Activated B cell treated with CpG ODN at 0.5 μM for 24 hours (primary cell): ENCODE data around the gene EPHB2. TPM values are rescaled to one million over a fixed set of nuclear protein-coding genes. Genes with fewer than 3 reads are reported as not detected.

Source experiments
- ATAC-seq: fragments of 200-7000 bp; cut with Tn5 transposase; one replicate; pipeline ENCODE4 v1.10.0; 2021; ENCODE audit warnings: low read depth, mild to moderate bottlenecking, moderate library complexity
- CTCF ChIA-PET: fragments of 350-600 bp; sonication (Branson Sonifier 250); formaldehyde crosslinking; loops from one replicate; lab custom pipeline; 2021; ENCODE audit warnings: antibody characterized with exemption; lab: Charles Lee
- POLR2A ChIA-PET: fragments of 350-600 bp; sonication (Branson Sonifier 250); formaldehyde crosslinking; loops from one replicate; lab custom pipeline; 2021; ENCODE audit warnings: antibody characterized with exemption; lab: Charles Lee
- DNase-seq: peaks from one replicate; pipeline ENCODE4 v3.0.0; 2022
- H3K27ac Mint-ChIP-seq: one replicate; pipeline ENCODE4 v1.8.0; 2020; ENCODE audit warnings: mixed read lengths
- H3K27me3 Mint-ChIP-seq: one replicate; pipeline ENCODE4 v1.8.0; 2021; ENCODE audit warnings: mixed read lengths
- H3K36me3 Mint-ChIP-seq: one replicate; pipeline ENCODE4 v1.8.0; 2021; ENCODE audit warnings: low read depth, mixed read lengths
- H3K4me1 Mint-ChIP-seq: one replicate; pipeline ENCODE4 v1.8.0; 2021; ENCODE audit warnings: mixed read lengths
- H3K4me3 Mint-ChIP-seq: one replicate; pipeline ENCODE4 v1.8.0; 2020; ENCODE audit warnings: mild to moderate bottlenecking, mixed read lengths
- H3K9me3 Mint-ChIP-seq: one replicate; pipeline ENCODE4 v1.8.0; 2020; ENCODE audit warnings: mixed read lengths
- intact Hi-C: fragments of 100-400 bp; cut with micrococcal nuclease; formaldehyde crosslinking; loops from one replicate; pipeline ENCODE4 v1.15.1; 2024
- total RNA-seq: library from RNA; stranded (reverse); gene quantifications from 2 replicates; pipeline ENCODE4 v1.2.3, GENCODE V29; 2022
- TF ChIP-seq, protein P1 (sequence below): fragments of 200-600 bp; IDR thresholded peaks from one replicate; pipeline ENCODE4 v1.8.0; 2022; ENCODE audit warnings: antibody characterized with exemption, mild to moderate bottlenecking

Gene EPHB2
- total RNA-seq, 1 donor from 2014 or later: 0.13 TPM

DNA sequence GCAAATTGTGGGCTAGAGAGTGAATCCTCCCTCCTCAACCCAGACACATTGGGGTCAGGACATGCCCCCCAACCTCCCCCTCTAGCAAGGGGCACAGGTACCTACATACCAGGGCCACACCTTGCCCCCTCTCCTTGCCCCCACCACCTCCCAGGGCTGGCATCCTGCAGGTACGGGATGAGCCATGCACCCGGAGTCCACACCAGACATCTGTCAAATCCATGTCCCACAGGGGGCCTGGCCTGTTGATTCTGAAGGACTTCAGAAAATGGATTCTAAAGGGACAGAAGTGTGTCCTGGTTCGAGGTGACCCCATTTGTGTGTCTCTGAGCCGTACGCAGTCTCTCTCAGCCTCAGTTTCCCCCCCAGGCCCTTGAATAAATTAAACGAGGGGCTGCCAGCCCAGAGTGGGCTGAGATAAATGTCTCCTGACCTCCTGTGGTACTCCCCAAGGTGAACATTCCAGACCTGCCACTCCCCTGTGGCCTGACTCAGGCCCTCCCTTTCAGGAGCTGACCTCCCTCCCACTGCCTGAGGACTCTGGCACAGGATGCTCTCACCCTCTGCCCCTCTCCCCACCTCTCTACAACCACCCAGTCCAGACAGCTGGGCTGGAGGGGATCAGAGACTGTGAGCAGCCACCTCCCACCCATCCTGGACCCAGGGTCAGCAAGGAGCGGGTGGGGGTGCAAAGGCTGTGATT, 94.5 kb downstream of the EPHB2 start:
- TF ChIP-seq, protein P1, sequence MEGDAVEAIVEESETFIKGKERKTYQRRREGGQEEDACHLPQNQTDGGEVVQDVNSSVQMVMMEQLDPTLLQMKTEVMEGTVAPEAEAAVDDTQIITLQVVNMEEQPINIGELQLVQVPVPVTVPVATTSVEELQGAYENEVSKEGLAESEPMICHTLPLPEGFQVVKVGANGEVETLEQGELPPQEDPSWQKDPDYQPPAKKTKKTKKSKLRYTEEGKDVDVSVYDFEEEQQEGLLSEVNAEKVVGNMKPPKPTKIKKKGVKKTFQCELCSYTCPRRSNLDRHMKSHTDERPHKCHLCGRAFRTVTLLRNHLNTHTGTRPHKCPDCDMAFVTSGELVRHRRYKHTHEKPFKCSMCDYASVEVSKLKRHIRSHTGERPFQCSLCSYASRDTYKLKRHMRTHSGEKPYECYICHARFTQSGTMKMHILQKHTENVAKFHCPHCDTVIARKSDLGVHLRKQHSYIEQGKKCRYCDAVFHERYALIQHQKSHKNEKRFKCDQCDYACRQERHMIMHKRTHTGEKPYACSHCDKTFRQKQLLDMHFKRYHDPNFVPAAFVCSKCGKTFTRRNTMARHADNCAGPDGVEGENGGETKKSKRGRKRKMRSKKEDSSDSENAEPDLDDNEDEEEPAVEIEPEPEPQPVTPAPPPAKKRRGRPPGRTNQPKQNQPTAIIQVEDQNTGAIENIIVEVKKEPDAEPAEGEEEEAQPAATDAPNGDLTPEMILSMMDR: no peak
- no peak overlapping the region for H3K4me3 Mint-ChIP-seq
- POLR2A ChIA-PET: no interaction called here

DNA sequence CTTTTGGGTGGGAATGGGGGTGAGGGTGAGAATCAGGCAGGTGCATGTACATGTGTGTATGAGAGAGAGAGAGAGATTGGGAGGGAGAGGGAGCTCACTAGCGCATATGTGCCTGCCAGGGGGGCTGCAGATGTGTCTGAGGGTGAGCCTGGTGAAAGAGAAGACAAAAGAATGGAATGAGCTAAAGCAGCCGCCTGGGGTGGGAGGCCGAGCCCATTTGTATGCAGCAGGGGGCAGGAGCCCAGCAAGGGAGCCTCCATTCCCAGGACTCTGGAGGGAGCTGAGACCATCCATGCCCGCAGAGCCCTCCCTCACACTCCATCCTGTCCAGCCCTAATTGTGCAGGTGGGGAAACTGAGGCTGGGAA, 95.0 kb downstream of the EPHB2 start:
- no peaks in the 10 kb centered on the region for H3K4me1 Mint-ChIP-seq
- no peaks in the 10 kb centered on the region for H3K9me3 Mint-ChIP-seq
- ChIA-PET POLR2A (no interaction called here), CTCF (no interaction called here)
- no peaks in the 10 kb centered on the region for H3K36me3 Mint-ChIP-seq
- H3K27me3 Mint-ChIP-seq: peaks cover 4% of the 10 kb centered on the region
- intact Hi-C loops: no loop called here
- H3K4me3 Mint-ChIP-seq: no peak overlapping the region
- ATAC-seq: no peak
- no peak overlapping the region for H3K27ac Mint-ChIP-seq
- TF ChIP-seq, protein P1: no peak
- DNase-seq: no peak

More for the DNA sequence above, 94.5 kb downstream of the EPHB2 start:
- Mint-ChIP-seq H3K27ac (no peak overlapping the region), H3K27me3 (peaks cover 7% of the 10 kb centered on the region), H3K36me3 (no peaks in the 10 kb centered on the region), H3K4me1 (no peaks in the 10 kb centered on the region), H3K9me3 (no peaks in the 10 kb centered on the region)
- no peak for DNase-seq
- intact Hi-C loops: no loop called here
- CTCF ChIA-PET: no interaction called here
- no peak for ATAC-seq

DNA sequence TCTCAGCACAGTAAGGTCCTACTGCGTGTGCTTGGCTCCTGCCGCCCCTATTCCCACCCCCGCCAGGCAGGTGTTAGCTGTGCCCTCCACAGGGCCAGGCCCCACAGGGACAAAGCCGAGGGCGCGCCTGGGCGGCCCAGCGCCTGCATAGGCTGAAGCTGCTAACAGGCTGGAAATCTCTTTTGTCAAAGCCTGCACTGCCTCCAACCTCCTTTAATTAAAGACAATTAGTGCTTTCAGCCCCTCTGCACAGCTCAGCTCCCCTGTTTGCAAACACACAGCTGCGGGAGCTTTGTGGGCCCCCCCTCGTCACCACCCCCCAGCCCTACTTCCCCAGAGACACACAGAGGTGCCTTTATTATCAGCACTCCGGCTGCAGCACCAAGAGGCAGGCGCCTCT, 95.9 kb downstream of the EPHB2 start:
- Mint-ChIP-seq H3K9me3 (no peaks in the 10 kb centered on the region), H3K36me3 (no peaks in the 10 kb centered on the region), H3K4me3 (no peak overlapping the region), H3K27ac (no peak overlapping the region), H3K27me3 (peaks cover 5% of the 10 kb centered on the region), H3K4me1 (no peaks in the 10 kb centered on the region)
- POLR2A ChIA-PET: no interaction called here
- intact Hi-C loops: no loop called here
- no peak for ATAC-seq
- CTCF ChIA-PET: no interaction called here
- no peak for DNase-seq
- TF ChIP-seq, protein P1: no peak

DNA sequence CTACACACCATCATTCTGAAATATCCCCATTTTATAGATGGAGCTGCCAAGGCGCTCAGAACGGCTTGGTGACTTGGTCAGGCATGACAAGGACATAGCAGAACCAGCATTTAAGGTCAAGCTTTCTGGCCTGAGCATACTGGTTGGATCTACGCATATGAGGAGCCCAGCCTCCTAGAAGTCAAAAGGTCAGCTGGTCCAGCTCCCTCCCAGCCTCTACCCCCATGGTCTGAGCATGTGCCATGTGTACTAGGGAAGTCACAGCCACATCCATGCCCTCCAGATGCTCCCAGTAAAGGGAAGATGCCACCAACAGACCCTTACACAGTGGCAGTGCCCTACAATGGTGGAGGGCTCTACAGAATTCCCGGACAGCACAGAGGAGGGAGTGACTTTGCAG, 96.7 kb downstream of the EPHB2 start:
- Mint-ChIP-seq H3K4me3 (no peak overlapping the region), H3K9me3 (no peaks in the 10 kb centered on the region), H3K36me3 (no peaks in the 10 kb centered on the region), H3K4me1 (no peaks in the 10 kb centered on the region), H3K27me3 (peaks cover 5% of the 10 kb centered on the region), H3K27ac (no peak overlapping the region)
- ChIA-PET CTCF (no interaction called here), POLR2A (no interaction called here)
- intact Hi-C loops: no loop called here
- no peak for DNase-seq
- TF ChIP-seq, protein P1: no peak
- no peak for ATAC-seq

DNA sequence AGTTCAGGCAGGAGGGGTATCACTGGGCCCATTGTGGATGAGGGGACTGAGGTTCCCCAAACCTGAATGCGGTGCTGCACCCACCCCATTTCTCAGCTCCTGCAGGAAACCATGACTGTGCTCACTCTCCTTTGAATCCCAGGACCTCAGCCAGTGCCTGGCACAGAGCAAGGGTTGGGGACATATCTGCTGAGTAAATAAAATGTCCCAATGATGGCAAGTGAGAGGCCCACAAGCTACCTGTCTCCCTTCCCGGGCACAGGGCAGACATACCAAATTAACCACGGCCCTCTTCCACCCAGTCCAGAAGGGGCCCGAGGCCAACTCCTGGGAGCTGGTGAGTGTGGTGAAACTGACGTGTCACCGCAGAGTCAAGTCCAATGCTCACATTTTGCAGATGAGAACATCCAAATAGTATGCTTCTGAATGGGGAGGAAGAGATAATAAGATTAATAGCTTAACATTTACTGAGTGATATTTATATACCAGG, 97.6 kb downstream of the EPHB2 start:
- Mint-ChIP-seq H3K27ac (no peak overlapping the region), H3K27me3 (peaks cover 5% of the 10 kb centered on the region), H3K36me3 (no peaks in the 10 kb centered on the region), H3K4me3 (no peak overlapping the region), H3K4me1 (no peaks in the 10 kb centered on the region), H3K9me3 (no peaks in the 10 kb centered on the region)
- POLR2A ChIA-PET: no interaction called here
- intact Hi-C loops: no loop called here
- DNase-seq: no peak
- TF ChIP-seq, protein P1: no peak
- CTCF ChIA-PET: no interaction called here
- ATAC-seq: no peak
